AG20443 (cell line): ENCODE measurements around the gene BTBD2.

ENCODE experiments used
- DNase-seq: peaks from one replicate; pipeline ENCODE4 v3.0.0; 2012; ENCODE audit warnings: low spot score, mixed read lengths

BTBD2 gene

GRCh38 chr19:1985588-1986356 is 29.7 kb downstream of the BTBD2 start:
- no peak for DNase-seq

GRCh38 chr19:1984357-1984756 is 31.2 kb downstream of the BTBD2 start:
- DNase-seq: no peak

- no peak for DNase-seq
These were observed 34.3 kb downstream of the BTBD2 start for GRCh38 chr19:1981253-1981652.

- DNase-seq: no peak
These were observed 34.7 kb downstream of the BTBD2 start for GRCh38 chr19:1980809-1981181.

GRCh38 chr19:1980091-1980808 is 35.3 kb downstream of the BTBD2 start:
- no peak for DNase-seq

GRCh38 chr19:1979642-1980041 is 35.9 kb downstream of the BTBD2 start:
- no peak for DNase-seq

- DNase-seq: no peak
These were observed 36.5 kb downstream of the BTBD2 start for GRCh38 chr19:1979017-1979416.

GRCh38 chr19:1978346-1978894 is 37.1 kb downstream of the BTBD2 start:
- DNase-seq: no peak

GRCh38 chr19:1977120-1977519 is 38.4 kb downstream of the BTBD2 start:
- no peak for DNase-seq

GRCh38 chr19:1975162-1975480 is 40.4 kb downstream of the BTBD2 start:
- DNase-seq: peak; percentile 59

- no peak for DNase-seq
These were observed 40.9 kb downstream of the BTBD2 start for GRCh38 chr19:1974381-1975161.

- DNase-seq: no peak
These were observed 44.6 kb downstream of the BTBD2 start for GRCh38 chr19:1970806-1971502.

- DNase-seq: no peak
These were observed 45.3 kb downstream of the BTBD2 start for GRCh38 chr19:1970003-1970805.

- no peak for DNase-seq
These were observed 46.1 kb downstream of the BTBD2 start for GRCh38 chr19:1969176-1970002.

- no peak for DNase-seq
These were observed 47.0 kb downstream of the BTBD2 start for GRCh38 chr19:1968279-1969175.

- DNase-seq: no peak
These were observed 48.4 kb downstream of the BTBD2 start for GRCh38 chr19:1967087-1967608.

GRCh38 chr19:1962674-1963073 is 52.8 kb downstream of the BTBD2 start:
- no peak for DNase-seq

GRCh38 chr19:1961000-1961883 is 54.3 kb downstream of the BTBD2 start:
- no peak for DNase-seq
